Left renal cortex interstitium (tissue), 4 donors: ENCODE results near the gene TRIM26. TPM values are rescaled to one million over a fixed set of nuclear protein-coding genes. Genes with fewer than 3 reads are reported as not detected.

ENCODE experiments used
- DNase-seq, 4 donors: peaks; one replicate each; pipeline ENCODE4 v3.0.0-alpha.2; 2013; ENCODE audit warnings: low read depth in 4 of 4, low spot score in 2 of 4, missing footprints in 1 of 4
- polyA plus RNA-seq, 4 donors: library from polyadenylated mRNA; unstranded; fragments of 120-200 nt; gene quantifications; one replicate each; pipeline ENCODE4 v1.2.1, GENCODE V29; 2013; ENCODE audit not compliant: insufficient read length in 4 of 4

TRIM26 gene
- polyA plus RNA-seq, 4 donors, result 33.3 to 42.3 (median 37.7) TPM

DNA sequence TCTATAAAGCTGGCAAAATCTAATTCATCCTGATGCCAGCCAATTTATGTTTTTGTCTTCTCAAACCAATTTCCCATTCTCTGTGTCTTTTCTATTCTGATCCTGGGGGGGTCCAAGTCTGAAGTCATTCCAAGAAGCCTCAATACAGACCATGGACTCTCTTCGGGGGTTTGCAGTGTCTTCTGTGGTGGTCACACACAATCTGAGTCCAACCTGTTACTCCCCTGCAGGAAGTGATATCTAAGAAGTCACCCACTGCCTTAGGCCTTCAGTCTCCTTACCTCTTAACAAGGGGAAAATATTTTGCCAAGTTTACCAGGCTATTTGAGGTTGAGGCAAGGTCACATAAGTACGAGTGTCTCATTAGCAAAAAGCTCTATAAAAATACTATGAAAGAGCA is 1.9 kb downstream of the TRIM26 start:
- DNase-seq, result no peak

DNA sequence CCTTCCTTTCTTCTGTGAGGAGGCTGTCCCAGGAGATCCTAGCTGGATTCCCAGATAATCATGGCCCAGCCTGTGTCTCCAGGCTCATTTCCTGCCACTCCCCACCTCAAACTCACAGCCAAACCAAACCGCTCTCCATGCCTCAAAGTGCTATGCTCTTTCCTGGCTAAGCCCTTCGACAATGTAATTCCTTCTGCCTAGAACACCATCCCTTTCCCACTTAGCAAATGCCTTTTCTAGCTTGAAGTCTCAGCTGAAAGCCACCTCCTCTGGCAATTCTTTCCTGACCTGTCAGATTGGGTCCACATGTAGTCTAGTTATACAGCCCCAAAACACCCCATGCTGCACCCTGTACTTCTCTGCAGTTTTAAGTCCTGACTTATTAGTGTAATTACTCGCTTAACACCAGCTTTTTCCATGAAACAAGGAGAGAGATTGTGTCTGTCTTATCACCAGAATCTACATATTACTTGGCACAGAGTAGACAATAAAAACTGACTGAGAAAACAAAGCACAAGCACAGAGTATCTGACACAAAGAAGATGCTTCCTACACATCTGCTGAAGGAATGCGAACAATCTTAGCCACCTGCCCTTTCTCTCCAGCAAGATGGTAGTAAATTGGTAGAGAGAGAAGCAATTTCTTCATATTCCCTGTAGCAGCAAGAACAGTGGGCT is 5.4 kb downstream of the TRIM26 start:
- DNase-seq, result no peak

DNA sequence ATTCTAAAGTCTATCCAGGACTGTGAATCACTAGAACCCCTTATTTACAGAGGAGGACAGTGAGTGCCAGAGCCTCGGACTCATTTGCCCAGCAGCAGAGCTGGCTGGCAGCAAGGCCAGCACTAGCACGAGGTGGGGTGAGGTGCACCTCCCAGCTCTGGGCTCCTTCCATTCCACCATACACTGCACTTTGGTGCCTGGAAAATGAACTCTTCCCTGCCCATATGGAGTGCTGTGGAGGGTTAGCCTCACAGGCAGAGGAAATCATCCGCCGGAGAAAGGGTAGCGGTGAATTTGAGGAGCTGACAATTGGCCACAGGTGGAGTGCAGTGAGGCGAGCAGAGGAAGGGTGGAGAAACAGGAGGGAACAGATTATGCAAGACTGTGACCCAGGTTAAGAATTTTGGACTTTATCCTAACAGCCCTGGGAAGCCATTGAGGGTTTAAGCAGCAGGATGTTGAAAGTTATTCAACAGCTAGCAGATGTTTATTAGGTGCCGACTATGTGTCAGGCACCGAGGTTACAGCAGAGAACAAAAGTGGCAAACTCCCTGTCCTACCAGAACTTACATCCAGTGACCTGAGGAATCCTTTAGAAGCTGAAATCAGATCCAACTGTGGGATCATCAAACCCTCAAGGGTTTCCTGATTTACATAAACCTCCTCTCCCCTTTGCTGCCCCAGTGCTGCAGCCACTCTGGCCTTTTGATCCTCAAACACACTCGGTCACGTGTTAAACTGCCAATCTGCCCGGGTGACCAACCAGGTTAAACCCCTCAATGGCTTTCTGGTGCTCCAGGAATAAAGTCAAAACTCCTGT is 6.2 kb downstream of the TRIM26 start:
- DNase-seq, result no peak

DNA sequence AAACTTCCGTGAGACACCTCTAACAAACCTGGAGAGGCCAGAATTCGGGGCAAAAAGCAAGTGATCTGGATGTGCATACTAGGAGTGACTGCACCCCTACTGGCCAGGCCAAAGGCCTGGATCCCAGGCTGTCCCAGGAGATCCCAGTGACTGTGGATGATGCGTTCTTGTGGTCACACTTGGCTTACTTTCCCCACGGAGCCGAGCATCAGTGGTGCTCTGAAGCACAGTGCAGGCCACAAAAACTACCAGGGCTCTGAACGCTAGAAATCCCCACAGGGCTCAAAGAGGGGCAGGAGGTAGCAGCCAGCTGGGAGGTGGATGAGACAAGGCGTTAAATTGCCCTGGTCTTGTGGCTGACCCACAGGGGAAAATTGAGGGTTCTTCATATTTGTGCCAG is 7.1 kb downstream of the TRIM26 start:
- no peak for DNase-seq

DNA sequence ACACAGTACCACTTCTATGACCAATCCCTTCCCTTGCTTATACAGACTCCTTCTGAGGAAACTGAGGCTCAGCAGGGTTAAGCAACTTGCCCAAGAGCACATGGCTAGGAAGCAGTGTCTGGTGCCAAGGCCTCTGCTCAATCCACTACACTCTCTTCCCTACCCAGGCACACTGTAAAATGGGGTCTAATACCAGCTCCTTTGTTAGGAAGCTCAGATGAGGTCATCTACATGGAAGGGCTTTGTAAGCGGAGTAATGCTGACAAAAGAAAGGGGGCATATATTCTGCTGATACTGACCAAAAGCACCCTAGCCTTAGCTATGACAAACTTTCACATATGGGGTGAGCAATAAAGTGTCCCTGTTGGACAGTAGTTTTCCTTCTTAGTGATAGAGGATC is 9.1 kb downstream of the TRIM26 start:
- DNase-seq, result no peak

DNA sequence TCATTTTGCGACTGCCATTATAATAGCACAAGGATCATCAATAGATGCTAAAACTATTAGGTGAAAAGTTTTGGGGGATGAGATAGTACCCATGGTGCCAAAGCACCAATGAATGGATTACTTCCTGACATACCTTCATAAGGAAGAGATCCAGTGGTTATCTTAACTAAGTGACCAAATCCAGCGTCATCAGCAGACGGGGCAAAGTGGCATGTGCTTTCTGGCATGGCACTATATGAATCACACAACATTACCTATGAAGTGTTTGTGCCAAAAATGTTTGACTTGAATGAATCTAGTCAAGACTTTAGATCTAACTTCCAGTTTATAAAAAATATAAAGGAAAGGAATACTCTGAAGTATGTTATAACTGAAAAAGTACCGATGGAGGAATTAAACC is 10.8 kb downstream of the TRIM26 start:
- no peak for DNase-seq

DNA sequence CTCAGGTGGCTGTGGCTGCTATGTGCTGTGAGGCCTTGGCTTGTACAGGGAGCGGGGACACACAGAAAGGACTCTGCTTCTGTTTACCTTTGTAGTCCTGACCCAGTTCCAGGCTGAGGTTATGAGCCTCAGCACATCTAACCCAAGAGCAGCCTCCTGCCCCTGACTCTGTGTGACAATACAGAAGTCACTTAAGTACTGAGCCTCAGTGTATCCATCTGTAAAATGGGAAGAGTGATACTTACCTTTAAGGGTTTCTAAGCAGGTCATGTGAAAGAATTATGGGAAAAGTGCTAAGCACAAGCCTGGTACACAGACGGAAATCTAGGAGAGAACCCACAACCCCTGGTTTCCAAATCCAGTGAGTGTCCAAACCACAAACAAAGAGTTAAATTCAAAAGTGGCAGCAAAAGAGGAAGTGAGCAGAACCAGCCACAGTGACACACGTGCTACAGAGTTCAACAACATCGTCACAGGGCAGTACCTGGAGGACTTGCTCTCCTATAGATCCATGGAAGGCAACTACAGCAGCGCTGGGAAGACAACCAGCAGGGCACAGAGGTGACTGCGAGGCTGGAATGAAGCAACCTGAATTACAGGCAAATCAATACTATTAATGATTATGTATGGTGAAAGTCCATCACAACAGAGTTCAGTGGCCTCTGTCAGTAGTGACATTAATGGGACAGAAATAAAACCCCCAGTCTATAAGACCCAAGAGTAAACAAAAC is 12.5 kb downstream of the TRIM26 start:
- no peak for DNase-seq

DNA sequence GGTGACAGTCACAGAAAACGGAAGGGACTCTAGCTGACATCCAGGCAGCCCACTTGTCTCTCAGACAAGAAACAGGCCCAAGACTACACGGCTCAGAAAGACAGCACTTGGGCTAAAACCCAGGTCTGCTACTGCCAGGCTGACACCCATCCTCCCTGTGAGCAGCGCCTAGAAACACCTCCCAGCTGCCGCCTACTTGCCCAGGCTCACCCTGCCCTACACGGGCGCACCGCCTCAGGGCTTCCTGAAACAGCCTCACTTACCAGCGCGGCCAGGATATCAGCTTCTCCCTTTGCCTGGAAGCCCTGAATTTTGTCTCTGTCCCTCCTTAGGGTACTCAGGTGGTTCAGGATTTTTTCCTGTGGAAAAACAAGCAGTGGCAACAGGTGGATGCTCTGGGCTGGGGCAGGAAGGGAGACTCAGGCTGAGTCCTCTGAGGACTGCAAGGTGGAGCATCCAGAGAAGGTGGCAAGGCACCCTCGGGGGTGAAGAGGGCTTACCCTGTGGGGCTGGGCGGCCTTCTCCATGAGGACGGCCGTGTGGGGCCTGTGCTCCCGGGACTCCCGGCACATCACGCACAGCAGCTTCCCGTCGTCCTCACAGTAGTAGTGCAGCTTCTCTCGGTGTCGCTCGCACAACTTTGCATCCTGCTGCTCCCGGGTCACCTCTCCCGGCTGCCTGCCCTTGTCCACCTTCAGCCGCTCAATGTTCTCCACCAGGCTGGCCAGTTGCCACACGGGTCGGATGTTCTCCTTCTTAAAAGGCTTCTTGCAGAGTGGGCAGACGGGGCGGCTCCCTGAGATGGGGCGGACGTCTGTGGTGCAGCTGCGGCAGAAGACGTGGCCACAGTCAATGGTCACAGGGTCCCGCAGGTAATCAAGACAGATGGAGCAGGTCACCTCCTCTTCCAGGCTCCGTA is 14.8 kb downstream of the TRIM26 start:
- no peak for DNase-seq

DNA sequence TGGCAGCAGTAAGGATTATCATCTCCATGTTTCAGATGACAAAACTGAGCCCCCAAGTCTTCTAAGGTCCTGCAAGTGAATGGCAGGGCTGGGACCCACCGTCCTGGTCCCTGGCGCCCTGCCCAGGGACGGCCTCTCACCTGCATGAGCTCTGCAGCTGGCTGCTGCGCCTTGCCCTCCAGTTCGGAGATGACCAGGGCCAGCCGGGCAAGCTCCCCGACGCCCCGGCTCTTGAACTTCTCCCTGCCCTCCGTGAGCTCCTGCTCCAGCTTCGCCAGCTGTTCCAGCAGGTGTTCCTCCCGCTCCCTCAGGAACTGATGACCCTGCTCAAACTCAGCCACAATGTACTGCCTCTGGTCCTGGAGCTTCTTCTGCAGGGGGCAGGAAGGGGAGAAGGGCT is 16.8 kb downstream of the TRIM26 start:
- DNase-seq, result no peak

DNA sequence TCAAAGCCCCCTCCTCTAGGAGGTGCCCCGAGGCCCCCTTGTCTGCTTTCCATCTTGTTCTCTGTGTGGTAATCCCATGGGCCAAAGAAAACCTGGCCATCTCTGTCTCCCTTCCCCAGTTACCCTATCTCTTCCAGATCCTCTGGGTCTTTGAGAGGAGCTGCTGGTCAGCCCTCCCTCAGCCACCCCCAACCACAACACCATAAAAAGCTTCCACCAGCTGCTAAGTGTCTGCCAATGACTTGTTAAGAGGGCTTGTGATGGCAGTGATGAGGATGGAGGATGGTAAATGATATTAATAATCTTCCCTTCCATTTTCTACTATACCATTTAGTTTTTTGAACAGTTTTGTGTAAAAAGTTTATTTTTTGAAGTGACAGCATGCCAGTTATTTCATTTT is 17.3 kb downstream of the TRIM26 start:
- DNase-seq, result no peak

DNA sequence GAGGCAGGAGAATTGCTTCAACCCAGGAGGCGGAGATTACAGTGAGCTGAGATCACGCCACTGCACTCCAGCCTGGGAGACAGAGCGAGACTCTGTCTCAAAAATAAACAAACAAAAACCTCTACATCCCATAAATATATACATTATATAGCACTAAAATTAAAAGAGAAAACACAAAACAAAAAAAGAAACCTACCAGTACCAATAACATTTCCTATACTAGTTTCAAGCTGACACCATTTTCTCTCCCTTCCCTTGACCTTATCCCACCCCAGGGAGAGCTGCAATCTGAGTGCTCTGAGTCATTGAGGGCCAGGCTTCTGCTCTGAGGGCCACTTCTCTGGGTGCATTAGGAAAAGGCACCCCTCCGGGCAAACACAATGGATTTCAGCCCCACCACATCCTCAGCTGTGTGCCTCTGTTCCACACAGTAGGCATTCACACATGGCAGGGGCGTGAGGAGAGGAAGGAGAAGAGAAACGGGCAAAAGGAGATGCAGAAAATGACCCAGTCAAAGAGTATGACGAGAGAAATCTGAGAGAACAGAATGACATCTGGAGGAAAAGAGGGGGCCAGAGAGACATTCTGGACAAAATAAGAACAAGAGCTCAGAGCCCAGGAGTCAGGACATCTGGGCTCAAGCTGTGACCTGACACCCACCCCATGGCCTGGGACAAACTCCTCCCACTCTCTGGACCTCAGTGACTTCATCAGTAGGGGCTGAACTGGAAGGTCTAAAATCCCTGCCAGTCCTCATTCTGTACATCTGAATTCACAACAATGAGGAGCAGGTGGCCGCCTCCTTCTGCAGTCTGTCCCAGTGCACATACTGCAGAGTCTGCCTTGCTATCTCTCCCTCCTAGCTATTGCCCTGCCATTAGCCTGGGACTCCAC is 18.2 kb downstream of the TRIM26 start:
- no peak for DNase-seq

DNA sequence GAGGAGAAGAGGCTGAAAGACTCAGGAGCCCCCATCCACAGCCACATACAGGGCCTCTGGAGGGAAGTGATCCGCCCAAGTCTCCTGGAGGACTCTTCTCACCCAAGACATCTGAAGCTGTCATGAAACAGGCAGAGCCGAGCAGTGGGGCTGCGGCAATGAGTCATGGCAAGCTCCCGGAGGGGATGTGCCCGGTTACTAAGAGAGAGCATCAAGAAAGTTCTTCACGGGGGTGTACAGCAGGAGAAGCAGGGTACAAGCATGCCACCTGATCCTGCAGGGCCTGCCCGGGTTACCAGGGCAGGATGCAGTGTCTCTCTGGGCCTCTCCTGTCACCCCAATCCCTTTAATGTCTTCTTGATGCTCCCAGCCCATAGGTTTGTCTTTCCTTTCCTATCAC is 21.1 kb downstream of the TRIM26 start:
- no peak for DNase-seq

DNA sequence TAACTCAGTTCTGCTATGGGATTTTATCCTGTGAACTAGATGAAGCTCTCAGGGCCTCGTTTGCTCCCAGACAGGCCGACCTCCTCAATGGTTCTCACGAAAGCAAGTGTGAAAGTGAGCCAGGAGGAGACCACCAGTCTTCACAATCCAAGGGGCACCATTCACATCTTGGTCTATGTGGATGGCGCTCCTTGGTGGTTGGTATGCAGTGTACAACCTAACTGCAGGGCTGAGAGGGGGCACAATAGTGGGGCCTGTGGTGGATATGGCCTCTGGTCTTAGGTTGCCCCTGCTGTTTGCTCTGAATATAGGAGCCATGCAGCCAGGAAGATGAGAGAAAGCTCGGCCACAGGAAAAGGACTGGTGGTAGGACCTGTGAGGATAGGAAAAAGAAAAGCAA is 24.7 kb downstream of the TRIM26 start:
- no peak for DNase-seq

DNA sequence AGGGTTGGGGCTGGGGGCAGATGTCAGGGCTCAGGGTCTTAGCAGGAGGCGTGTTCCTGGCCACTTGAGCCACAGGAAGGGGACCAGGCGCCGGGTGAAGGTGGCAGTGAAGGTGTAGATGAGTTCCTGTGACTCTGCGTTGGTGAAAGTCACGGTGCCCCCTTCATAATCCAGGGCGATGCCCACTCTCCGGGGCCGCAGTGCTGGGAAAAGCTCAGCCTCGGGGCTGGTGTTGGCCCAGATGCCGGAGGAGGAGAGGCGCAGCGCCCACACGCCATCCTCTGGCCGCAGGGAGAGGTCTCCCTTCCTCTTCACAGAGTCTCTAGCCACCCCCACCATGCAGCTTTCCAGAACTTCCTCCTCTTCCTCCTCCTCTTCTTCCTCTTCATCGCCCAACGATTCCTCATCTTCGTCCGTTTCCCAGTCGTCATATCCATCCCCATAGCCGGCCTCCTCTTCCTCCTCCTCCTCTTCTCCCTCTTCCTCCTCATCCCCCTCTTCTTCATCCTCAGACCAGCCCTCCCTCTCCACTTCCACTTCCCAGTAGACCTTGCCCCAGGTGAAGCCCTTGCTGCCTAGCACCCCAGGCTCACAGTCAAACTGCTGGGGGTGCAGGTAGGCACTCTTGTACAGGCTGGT is 27.2 kb downstream of the TRIM26 start:
- no peak for DNase-seq

DNA sequence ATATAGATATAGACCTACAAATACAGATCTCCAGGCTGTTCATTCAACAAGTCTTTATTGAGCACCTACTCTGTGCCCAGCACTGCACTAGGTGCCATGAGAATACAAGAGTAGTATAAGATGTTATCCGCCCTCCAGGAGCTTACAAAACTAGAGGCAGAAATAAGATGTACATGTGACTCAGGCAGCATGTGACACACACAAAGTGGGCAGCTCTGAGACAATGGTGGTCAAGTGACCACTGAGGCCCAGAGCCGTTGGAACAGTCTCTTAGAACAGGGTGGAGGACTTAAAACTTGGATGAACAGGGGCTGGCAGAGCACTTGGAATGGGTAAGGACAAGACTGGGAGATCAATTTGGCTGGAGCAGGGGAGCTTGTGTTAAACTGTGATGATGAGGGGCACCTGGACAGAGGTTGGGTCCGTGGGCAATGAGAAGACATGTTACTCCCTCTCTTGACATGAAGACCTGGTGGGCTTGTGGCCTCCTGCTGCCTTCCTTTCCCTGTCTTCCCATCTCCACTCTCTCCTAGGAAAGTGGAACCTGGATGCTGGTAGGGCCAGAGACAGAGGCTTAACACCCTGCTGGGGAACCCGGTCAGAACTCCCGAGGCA is 28.7 kb downstream of the TRIM26 start:
- no peak for DNase-seq

DNA sequence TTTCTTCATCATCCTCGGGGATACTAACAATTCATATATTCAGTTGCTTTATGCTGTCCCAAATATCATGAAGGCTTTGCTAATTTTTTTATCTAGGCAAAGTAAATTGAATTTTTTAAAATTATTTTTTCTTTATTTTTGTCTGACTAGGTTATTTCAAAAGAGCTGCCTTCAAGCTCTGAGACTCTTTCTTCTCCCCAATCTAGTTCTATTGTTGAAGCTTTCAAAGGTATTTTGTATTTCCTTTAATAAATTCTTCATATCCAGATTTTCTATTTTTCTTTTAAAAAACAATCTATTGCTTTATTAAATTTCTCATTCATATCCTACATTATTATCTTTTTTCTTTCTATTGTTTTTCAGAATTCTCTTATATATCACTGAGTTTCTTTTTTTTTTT is 33.1 kb downstream of the TRIM26 start:
- DNase-seq, result no peak

DNA sequence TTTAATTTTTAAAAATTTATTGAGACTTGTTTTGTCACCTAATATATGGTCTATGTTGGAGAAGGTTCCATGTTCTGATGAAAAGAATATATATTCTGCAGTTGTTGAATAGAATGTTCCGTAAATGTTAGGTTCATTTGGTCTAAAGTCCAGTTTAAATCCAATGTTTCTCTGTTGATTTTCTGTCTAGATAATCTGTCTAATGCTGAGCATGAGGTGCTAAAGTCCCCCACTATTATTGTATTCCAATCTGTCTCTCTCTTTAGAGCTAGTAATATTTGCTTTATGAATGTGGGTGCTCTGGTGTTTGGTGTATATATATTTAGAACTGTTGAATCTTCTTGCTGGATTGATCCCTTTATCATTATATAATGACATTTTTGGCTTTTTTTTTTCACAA is 34.4 kb downstream of the TRIM26 start:
- DNase-seq, result no peak

DNA sequence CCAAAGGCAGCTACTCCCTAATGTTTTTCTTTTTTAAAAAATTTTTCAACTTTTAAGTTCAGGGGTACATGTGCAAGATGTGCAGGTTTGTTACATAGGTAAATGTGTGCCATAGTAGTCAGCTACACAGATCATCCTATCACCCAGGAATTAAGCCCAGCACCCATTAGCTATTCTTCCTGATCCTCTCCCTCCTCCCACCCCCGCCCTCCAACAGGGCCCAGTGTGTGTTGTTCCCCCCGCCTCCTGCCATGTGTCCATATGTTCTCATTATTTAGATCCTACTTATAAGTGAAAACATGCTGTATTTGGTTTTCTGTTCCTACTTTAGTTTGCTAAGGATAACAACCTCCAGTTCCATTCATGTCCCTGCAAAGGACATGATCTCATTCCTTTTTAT is 37.4 kb downstream of the TRIM26 start:
- DNase-seq, result no peak

DNA sequence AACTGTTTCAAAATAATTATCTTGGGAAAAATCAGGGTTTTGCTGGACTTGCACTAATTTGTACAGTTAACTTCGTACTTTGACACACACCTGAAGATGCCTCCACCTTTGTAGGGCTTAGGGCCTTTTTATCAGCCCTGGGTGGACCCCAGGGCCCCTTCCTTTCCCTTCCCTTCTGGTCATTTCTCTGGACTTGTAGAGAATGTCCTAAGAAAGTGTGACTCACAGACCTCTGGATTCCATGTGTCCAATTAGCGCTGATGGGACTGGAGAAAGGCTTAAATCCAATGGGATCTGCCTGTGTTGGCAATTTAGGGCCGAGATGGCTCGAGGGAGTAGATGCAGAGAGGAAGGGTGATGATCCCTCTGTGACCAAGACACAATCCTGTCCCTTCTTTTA is 40.5 kb downstream of the TRIM26 start:
- no peak for DNase-seq
